Activated CD4-positive, alpha-beta T cell treated with anti-CD3 and anti-CD28 coated beads, Interleukin-2, amount 10 ng/mL, durations not matched to agents 24 days and 14 days (primary cell): Measurements from ENCODE around the gene CASK. TPM values are rescaled to one million over a fixed set of nuclear protein-coding genes. Genes with fewer than 3 reads are reported as not detected.
A peak's percentile ranks its signal among the peaks of the same experiment; 100 is the strongest.
"Not testable (repeated sequence)": the region's sequence is repeated elsewhere in the genome, so short reads cannot be mapped to it uniquely, and the experiment has no call there.

ENCODE experiments used
- DNase-seq: peaks from one replicate; pipeline ENCODE4 v3.0.0; 2022
- H3K27ac Mint-ChIP-seq: one replicate; pipeline ENCODE4 v1.8.0; 2022; ENCODE audit warnings: mild to moderate bottlenecking, mixed read lengths
- H3K27me3 Mint-ChIP-seq: one replicate; pipeline ENCODE4 v1.8.0; 2022; ENCODE audit warnings: mixed read lengths
- H3K36me3 Mint-ChIP-seq: one replicate; pipeline ENCODE4 v1.8.0; 2022; ENCODE audit warnings: low read depth, mild to moderate bottlenecking, mixed read lengths
- H3K4me1 Mint-ChIP-seq: one replicate; pipeline ENCODE4 v1.8.0; 2021; ENCODE audit warnings: mixed read lengths
- H3K4me3 Mint-ChIP-seq: one replicate; pipeline ENCODE4 v1.8.0; 2022; ENCODE audit warnings: mild to moderate bottlenecking, moderate library complexity, mixed read lengths
- H3K9me3 Mint-ChIP-seq: one replicate; pipeline ENCODE4 v1.8.0; 2021; ENCODE audit warnings: mixed read lengths
- intact Hi-C: fragments of 100-400 bp; cut with micrococcal nuclease; formaldehyde crosslinking; loops from one replicate; pipeline ENCODE4 v1.15.1; 2023
- total RNA-seq: library from RNA; stranded (reverse); gene quantifications from 2 replicates; pipeline ENCODE4 v1.2.3, GENCODE V29; 2022

CASK gene
- total RNA-seq, 1 donor from 2014 or later, result 19.3 TPM

DNA sequence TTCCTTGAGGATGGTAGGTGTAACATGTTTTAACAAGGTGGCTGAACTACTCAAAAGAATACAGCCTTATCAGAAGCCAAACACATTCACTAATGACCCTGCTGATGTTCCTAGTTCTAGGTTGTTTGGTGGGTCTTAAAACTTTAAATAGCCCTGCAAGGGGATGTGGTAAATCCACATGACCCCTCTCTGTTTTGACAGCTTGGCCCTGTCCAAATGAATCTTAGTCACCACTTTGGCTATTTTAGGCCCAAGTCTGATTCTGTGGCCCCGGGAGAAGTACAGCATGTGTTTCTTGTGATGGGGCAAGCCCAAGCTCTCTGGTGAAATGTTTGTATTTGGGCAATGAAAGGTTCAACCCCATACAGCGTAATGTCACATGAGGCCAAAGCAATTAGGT, 289.1 kb downstream of the CASK start:
- intact Hi-C loops, result no loop called here
- Mint-ChIP-seq H3K4me3 (no peak overlapping the region), H3K36me3 (peaks cover 11% of the 10 kb centered on the region), H3K4me1 (no peaks in the 10 kb centered on the region), H3K27me3 (no peaks in the 10 kb centered on the region), H3K9me3 (no peaks in the 10 kb centered on the region), H3K27ac (no peak overlapping the region)
- no peak for DNase-seq

DNA sequence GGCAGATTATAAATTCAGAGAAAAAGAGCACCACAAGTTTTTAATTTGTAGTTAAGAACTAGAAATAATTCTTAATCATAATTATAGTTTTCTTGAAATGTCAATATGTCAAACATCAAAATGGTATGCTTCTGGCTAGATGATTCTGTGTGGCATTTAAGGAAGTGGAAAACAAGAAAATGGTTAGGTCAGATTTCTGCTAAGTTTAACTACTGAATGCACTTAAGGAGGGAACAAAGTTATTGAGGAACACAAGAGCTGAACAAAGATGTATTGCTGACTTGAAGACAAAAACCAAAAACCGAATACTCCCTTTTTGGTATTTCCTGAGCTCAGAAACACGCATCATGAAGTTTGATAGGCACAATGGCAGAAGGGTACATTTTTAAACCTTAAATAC, 293.3 kb downstream of the CASK start:
- Mint-ChIP-seq H3K9me3 (no peaks in the 10 kb centered on the region), H3K27ac (no peak overlapping the region), H3K4me3 (no peak overlapping the region), H3K4me1 (no peaks in the 10 kb centered on the region), H3K36me3 (peaks cover 8% of the 10 kb centered on the region), H3K27me3 (no peaks in the 10 kb centered on the region)
- DNase-seq, result no peak
- intact Hi-C loops, result no loop called here

DNA sequence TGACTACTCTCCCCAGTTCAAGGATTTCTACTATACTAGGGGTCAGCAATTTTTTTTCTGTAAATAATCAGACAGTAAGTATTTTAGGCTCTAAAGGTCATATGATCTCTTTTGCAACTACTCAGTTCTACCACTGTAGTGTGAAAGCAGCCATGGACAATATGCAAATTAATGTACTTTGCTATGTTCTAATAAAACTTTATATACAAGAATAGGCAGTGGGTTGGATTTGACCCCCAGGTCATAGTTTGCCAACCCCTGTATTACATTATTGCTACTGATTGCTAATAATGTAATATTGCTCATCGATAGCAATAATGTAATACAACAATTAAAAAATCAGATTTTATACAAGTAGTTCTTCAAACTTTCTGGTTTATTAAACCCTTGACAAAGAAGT, 293.8 kb downstream of the CASK start:
- Mint-ChIP-seq H3K27ac (no peak overlapping the region), H3K9me3 (no peaks in the 10 kb centered on the region), H3K36me3 (peaks cover 12% of the 10 kb centered on the region), H3K4me3 (no peak overlapping the region), H3K27me3 (no peaks in the 10 kb centered on the region), H3K4me1 (no peaks in the 10 kb centered on the region)
- intact Hi-C loops, result no loop called here
- no peak for DNase-seq

DNA sequence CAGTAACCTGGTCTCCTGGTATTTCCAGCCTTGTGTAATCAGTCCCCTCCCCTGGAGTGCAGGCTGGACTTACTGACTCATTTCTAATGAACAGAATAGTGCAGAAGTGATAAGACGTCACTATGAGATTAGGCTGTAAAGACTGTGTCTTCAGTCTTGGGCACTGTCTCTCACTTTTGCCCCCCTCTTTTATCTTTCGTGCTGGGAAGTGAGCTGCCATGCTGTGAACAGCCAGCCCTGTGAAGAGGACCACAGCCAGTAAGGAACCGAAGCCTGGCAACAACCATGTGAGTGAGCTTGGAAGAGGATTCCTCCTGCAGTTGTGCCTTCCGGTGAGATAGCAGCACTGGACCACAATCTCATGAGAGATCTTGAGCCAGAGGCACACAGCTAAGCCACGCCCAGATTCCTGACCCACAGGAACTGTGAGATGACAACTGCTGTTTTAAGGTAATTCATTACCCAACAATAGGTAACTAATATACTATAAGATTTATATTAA, 302.1 kb downstream of the CASK start:
- intact Hi-C loops, result no loop called here
- H3K4me1 Mint-ChIP-seq, result no peaks in the 10 kb centered on the region
- no peak overlapping the region for H3K27ac Mint-ChIP-seq
- H3K36me3 Mint-ChIP-seq, result peaks cover 14% of the 10 kb centered on the region
- no peaks in the 10 kb centered on the region for H3K27me3 Mint-ChIP-seq
- no peak for DNase-seq
- H3K9me3 Mint-ChIP-seq, result no peaks in the 10 kb centered on the region
- H3K4me3 Mint-ChIP-seq, result no peak overlapping the region

- Mint-ChIP-seq H3K4me1 (no peaks in the 10 kb centered on the region), H3K9me3 (no peaks in the 10 kb centered on the region), H3K36me3 (peaks cover 3% of the 10 kb centered on the region), H3K27ac (no peak overlapping the region), H3K27me3 (no peaks in the 10 kb centered on the region), H3K4me3 (no peak overlapping the region)
- intact Hi-C loops, result no loop called here
- no peak for DNase-seq
These were observed 304.1 kb downstream of the CASK start for GRCh38 chrX:41619221-41619620.

DNA sequence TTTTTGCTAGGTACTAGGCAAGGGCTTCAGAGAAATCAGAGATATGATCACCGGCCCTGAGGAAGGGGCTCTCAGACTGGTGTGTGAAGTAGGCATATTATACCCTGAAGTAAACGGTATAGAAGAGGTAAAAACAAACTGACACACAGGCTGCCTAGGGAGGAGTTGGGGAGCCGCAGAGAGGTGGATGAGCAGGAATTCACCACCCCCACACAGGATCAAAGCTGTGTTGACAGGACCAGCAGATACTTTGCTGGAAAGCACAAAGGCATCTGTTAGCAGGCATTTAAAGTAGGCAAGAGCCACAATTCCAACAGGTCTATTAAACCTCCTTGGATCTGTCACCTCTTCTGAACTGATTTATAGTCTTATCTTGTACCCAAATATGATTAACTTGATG, 306.4 kb downstream of the CASK start:
- intact Hi-C loops, result no loop called here
- Mint-ChIP-seq H3K27me3 (no peaks in the 10 kb centered on the region), H3K9me3 (no peaks in the 10 kb centered on the region), H3K36me3 (no peaks in the 10 kb centered on the region), H3K27ac (no peak overlapping the region), H3K4me3 (no peak overlapping the region), H3K4me1 (no peaks in the 10 kb centered on the region)
- no peak for DNase-seq

- DNase-seq, result no peak
- Mint-ChIP-seq H3K27ac (no peak overlapping the region), H3K36me3 (no peaks in the 10 kb centered on the region), H3K27me3 (no peaks in the 10 kb centered on the region), H3K4me3 (no peak overlapping the region), H3K4me1 (no peaks in the 10 kb centered on the region), H3K9me3 (no peaks in the 10 kb centered on the region)
- intact Hi-C loops, result no loop called here
These were observed 307.1 kb downstream of the CASK start for GRCh38 chrX:41616255-41616654.

DNA sequence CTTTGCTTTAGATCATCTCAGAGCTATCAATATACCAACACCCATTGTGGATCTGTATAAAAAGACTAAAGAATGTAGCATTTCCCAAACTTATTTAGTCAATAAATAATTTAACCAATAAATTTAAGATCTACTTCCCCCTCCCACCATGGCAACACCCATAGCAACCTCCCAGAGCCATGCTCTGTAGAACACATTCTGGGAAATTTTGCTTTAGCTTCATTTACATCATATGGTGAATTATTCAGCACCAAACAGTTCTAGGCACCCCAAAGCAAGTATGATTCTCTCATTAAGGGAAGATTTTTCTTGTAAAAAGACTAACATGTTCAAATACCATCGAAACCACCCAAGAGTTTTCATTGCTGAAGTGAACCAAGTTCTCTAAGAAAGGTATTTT, 315.1 kb downstream of the CASK start:
- Mint-ChIP-seq H3K27me3 (no peaks in the 10 kb centered on the region), H3K9me3 (no peaks in the 10 kb centered on the region), H3K4me3 (no peak overlapping the region), H3K36me3 (peaks cover 15% of the 10 kb centered on the region), H3K27ac (no peak overlapping the region), H3K4me1 (no peaks in the 10 kb centered on the region)
- intact Hi-C loops, result no loop called here
- DNase-seq, result no peak

- intact Hi-C loops, result no loop called here
- no peaks in the 10 kb centered on the region for H3K9me3 Mint-ChIP-seq
- H3K27ac Mint-ChIP-seq, result no peak overlapping the region
- no peak for DNase-seq
- no peaks in the 10 kb centered on the region for H3K4me1 Mint-ChIP-seq
- H3K36me3 Mint-ChIP-seq, result peaks cover 15% of the 10 kb centered on the region
- H3K4me3 Mint-ChIP-seq, result no peak overlapping the region
- H3K27me3 Mint-ChIP-seq, result no peaks in the 10 kb centered on the region
These were observed 316.0 kb downstream of the CASK start for GRCh38 chrX:41607264-41607832.

- peaks cover 15% of the 10 kb centered on the region for H3K36me3 Mint-ChIP-seq
- H3K4me3 Mint-ChIP-seq, DNase-seq, H3K27me3 Mint-ChIP-seq, intact Hi-C loops, H3K4me1 Mint-ChIP-seq, H3K27ac Mint-ChIP-seq, H3K9me3 Mint-ChIP-seq: not testable (repeated sequence)
These were observed 317.3 kb downstream of the CASK start for GRCh38 chrX:41606057-41606456.

GRCh38 chrX:41604766-41605543, 318.4 kb downstream of the CASK start:
- Mint-ChIP-seq H3K9me3 (no peaks in the 10 kb centered on the region), H3K27me3 (no peaks in the 10 kb centered on the region), H3K4me1 (no peaks in the 10 kb centered on the region), H3K4me3 (no peak overlapping the region), H3K27ac (no peak overlapping the region), H3K36me3 (peaks cover 12% of the 10 kb centered on the region)
- intact Hi-C loops, result no loop called here
- DNase-seq, result no peak

DNA sequence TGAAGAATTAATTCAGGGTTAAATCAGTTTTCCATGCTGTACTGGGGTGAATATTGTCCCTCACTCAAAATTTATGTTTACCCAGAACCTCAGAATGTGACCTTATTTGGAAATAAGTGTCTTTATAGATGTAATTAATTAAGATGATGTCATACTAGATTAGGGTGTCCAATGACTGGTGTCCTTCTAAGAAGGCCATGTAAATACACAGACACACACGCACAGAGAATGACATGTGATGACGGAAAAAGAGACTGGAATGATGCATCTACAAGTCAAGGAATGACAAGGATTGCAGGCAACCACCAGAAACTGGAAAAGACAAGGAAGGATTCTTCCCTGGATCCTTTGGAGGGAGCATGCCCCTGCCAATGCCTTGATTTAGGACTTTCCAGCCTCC, 319.2 kb downstream of the CASK start:
- no peak overlapping the region for H3K4me3 Mint-ChIP-seq
- DNase-seq, result no peak
- H3K9me3 Mint-ChIP-seq, result no peaks in the 10 kb centered on the region
- H3K27ac Mint-ChIP-seq, result no peak overlapping the region
- no peaks in the 10 kb centered on the region for H3K4me1 Mint-ChIP-seq
- H3K36me3 Mint-ChIP-seq, result peaks cover 8% of the 10 kb centered on the region
- intact Hi-C loops, result no loop called here
- H3K27me3 Mint-ChIP-seq, result no peaks in the 10 kb centered on the region

GRCh38 chrX:41603596-41603995, 319.8 kb downstream of the CASK start:
- Mint-ChIP-seq H3K27ac (no peak overlapping the region), H3K36me3 (peaks cover 8% of the 10 kb centered on the region), H3K4me3 (no peak overlapping the region), H3K27me3 (no peaks in the 10 kb centered on the region), H3K9me3 (no peaks in the 10 kb centered on the region), H3K4me1 (no peaks in the 10 kb centered on the region)
- DNase-seq, result no peak
- intact Hi-C loops, result no loop called here

DNA sequence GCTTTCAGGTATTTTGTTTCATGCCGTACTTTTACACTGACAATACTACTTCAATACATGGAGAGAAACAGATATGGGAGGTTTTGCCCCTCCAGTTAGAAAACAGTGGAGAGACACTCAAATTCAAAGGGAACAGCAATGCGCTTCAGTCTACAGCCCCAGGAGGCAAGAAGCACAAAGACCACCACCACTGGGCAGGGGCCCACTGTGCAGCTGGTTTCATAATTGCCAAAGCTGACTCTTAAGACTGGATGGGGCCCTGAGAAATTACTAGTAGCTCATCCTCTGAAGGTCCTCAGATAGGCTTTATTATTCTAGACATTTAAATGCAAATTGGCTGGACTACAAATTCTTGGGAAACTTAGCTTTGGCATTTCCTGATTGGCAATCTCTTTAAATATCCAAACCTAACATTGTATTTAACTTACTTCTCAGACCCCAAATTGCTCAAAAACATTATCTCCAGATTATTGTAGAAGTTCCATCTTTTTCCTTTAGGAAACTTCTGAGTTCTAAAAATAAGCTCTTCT, 320.5 kb downstream of the CASK start:
- Mint-ChIP-seq H3K4me1 (no peaks in the 10 kb centered on the region), H3K27ac (no peak overlapping the region), H3K36me3 (peaks cover 7% of the 10 kb centered on the region), H3K9me3 (no peaks in the 10 kb centered on the region), H3K27me3 (no peaks in the 10 kb centered on the region), H3K4me3 (no peak overlapping the region)
- intact Hi-C loops, result no loop called here
- peak; percentile 8 for DNase-seq
